Adrenal gland (tissue), 12 donors: Measurements from ENCODE around the gene ASIC3. TPM values are rescaled to one million over a fixed set of nuclear protein-coding genes. Genes with fewer than 3 reads are reported as not detected.
A peak's percentile ranks its signal among the peaks of the same experiment; 100 is the strongest.

ENCODE experiments used
- DNase-seq, 7 donors: peaks; one replicate each; pipeline ENCODE4 v3.0.0-alpha.2; 2019 to 2020
- H3K27ac ChIP-seq, 5 donors: fragments of 200-600 bp; sonication (generic) in 4 of 5; 1 replicate in 3 of 5; 2 replicates in 2 of 5; pipeline versions ENCODE4 v1.5.1 to v1.8.0; 2016 to 2020; ENCODE audit warnings: mild to moderate bottlenecking in 1 of 5
- H3K27me3 ChIP-seq: fragments of 200-600 bp; 2 replicates; pipeline ENCODE4 v1.8.0; 2021
- H3K36me3 ChIP-seq, 2 donors: fragments of 200-600 bp; replicated peaks in 1 of 2; 1 replicate in 1 of 2; 2 replicates in 1 of 2; pipeline versions ENCODE4 v1.5.1 to v1.8.0; 2018 to 2022
- H3K4me1 ChIP-seq, 2 donors: fragments of 200-600 bp; replicated peaks in 1 of 2; 1 replicate in 1 of 2; 2 replicates in 1 of 2; pipeline versions ENCODE4 v1.5.1 to v1.8.0; 2018 to 2021
- H3K4me3 ChIP-seq, 4 donors: fragments of 200-600 bp; sonication (generic) in 3 of 4; one replicate each; pipeline ENCODE4 v1.5.1; 2016 to 2018
- H3K9me3 ChIP-seq, 3 donors: fragments of 200-600 bp; sonication (generic) in 1 of 3; replicated peaks in 1 of 3; 1 replicate in 2 of 3; 2 replicates in 1 of 3; pipeline versions ENCODE4 v1.5.1 to v1.8.0; 2016 to 2021
- CTCF ChIP-seq, 6 experiments: fragments of 450-650 bp in 4 of 6; fragments of 200-600 bp in 2 of 6; sonication (generic) in 1 of 6; IDR thresholded peaks; 1 replicate in 5 of 6; 2 replicates in 1 of 6; pipeline versions ENCODE4 v1.5.1 to v1.8.0; 2016 to 2021; ENCODE audit warnings: antibody characterized with exemption in 6 of 6, mild to moderate bottlenecking in 2 of 6, moderate library complexity in 1 of 6
- POLR2A ChIP-seq, 2 donors: fragments of 450-650 bp; IDR thresholded peaks; one replicate each; pipeline ENCODE4 v1.6.1; 2017; ENCODE audit warnings: antibody characterized with exemption in 2 of 2, mild to moderate bottlenecking in 2 of 2, moderate library complexity in 1 of 2
- WGBS, 4 donors: extraction: QIAGEN DNeasy Blood & Tissue Kit in 2 of 4; methylation state at CpG; one replicate each; pipeline versions ENCODE4 v1.1.5 to v1.1.7; 2013 to 2017; 5-methylcytosine and 5-hydroxymethylcytosine counted together
- intact Hi-C, 2 donors: fragments of 100-400 bp; cut with DNase I; formaldehyde crosslinking; loops; one replicate each; pipeline versions ENCODE4 v1.14.1 to v1.15.0; 2022 to 2023
- polyA plus RNA-seq, 3 donors: library from polyadenylated mRNA; stranded (reverse); fragments of 200-250 nt in 2 of 3; fragments of 350-450 nt in 1 of 3; fragmentation: Illumina TruSeq in 1 of 3; extraction: RNeasy Lipid Tissue Mini Kit (QIAGEN cat#74804) in 1 of 3; gene quantifications; one replicate each; pipeline ENCODE4 v1.2.3, GENCODE V29; 2013 to 2014
- total RNA-seq, 9 donors: library from RNA; depleted of rRNA in 4 of 9; stranded (reverse); fragments of >200 nt in 4 of 9; fragments of 120-200 nt in 1 of 9; fragmentation: NEBNext Ultra II Directional in 1 of 9; extraction: Animal tissue kit (Norgen Biotek cat#: 25700) in 1 of 9; gene quantifications; one replicate each; pipeline versions ENCODE4 v1.1.0 to v1.2.4, GENCODE V29; 2013 to 2023
- donor health status: healthy with polysubstance abuse.
- donor health status: Bipolar disorder and iron deficiency.
- donor health status: DM: yes; HTN: yes; CAD: no.
- donor health status: DM: no; HTN: no; CAD: no.
- donor health status: DM: no; HTN: no; CAD: no.
- donor health status: DM: yes; HTN: yes; CAD: no.

ASIC3 gene
- total and polyA plus RNA-seq, 12 donors, result 0.24 to 32.7 (median 1.3) TPM; not detected in 1

DNA sequence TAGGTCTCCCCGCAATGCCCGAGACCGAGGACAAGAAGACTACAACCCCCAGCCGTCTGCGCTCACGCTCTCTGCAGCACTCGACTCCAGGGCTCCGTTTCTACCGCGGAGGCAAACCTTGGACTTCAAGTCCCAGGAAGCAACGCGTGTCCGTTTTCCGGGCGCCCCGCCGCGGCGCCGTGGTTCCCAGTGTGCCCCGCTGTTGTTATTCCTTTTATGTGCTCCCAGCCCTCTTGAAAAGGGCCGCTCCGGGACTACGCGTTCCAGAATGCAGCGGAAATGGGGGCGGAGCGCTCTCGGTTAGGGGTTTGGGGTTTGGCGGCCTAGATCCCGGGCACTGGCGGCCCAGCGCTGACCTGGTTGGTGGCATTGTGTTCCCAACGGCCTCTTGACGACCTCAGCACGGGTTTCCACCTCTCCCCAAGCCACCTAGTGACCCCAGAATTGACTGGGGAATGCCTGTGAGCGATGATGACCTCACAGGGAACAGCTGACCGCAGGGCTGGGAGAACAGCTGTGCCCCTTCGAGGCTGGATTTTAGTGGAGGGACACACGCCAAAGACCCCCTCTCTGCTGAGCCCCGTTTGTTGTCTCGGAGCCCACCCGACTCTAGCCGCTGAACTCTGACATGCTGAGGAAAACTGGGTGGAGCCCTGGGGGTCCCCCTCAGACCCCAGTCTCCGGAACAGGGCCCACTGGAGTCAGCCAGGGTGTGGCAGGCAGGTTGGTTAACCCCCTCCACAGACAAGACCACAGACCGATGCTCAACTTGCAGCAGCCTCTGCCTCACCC lies 9.9 kb downstream of the ASIC3 start:
- peak; percentile 97 to 100 (median 99) for DNase-seq
- intact Hi-C loops, result no loop called here
- TF ChIP-seq CTCF (IDR thresholded peaks at IDR 0.05) (no peak), POLR2A (IDR thresholded peaks at IDR 0.05) (peak; percentile 45 to 93)
- H3K9me3 ChIP-seq, result no peaks in the 10 kb centered on the region
- WGBS, 4 donors, result 0 to 2% (median 1%) methylated on average over 12 to 46 of the region's 46 CpGs
- H3K4me1 ChIP-seq, result peaks cover 40 to 53% of the 10 kb centered on the region in 2 donors
- no peaks in the 10 kb centered on the region for H3K27me3 ChIP-seq
- H3K36me3 ChIP-seq, result no peaks in the 10 kb centered on the region
- peak overlapping the region; percentile 92 to 96 (median 96) for H3K27ac ChIP-seq
- H3K4me3 ChIP-seq, result peak overlapping the region in 2 of 4 donors; percentile 95 to 98

DNA sequence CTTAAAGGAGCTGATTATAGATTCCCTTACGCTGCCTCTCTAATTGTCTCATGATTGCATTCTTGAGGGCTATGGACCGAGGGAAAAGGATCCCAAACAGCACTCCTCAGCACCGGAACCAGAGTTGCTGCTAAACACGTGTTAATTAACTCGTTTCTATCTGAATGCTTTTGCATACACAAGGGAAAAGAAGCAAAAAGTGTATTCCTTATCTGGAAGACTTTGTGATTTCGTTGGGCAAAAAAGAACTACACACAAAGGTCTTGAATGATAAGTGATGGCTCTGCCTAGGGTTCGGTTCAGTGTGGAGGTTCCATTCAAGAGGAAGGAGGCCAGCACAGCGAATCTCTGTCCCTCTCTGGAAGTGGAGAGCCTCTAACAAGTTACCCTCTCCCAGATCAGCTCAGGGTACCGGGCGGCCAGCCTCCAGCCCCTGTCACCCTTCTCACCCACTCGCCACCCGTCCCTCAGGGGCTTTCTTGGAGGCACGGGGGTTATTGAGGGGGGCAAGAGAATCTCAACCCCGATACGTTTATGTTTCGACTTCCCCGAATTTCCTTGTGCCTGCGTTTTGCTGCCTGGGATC lies 10.5 kb downstream of the ASIC3 start:
- Histone ChIP-seq H3K27me3 (no peaks in the 10 kb centered on the region), H3K9me3 (no peaks in the 10 kb centered on the region), H3K27ac (peak overlapping the region; percentile 92 to 96 (median 96)), H3K4me1 (peaks cover 40 to 57% of the 10 kb centered on the region in 2 donors), H3K36me3 (no peaks in the 10 kb centered on the region), H3K4me3 (peak overlapping the region in 3 of 4 donors; percentile 49 to 98 (median 95))
- DNase-seq, result peak in 2 of 7 donors; percentile 37 to 42
- TF ChIP-seq POLR2A (IDR thresholded peaks at IDR 0.05) (no peak), CTCF (IDR thresholded peaks at IDR 0.05) (no peak)
- intact Hi-C loops, result no loop called here
- WGBS, 4 donors, result 5 to 9% (median 7%) methylated on average over 7 to 18 of the region's 18 CpGs

- WGBS, 4 donors, result 1 to 2% (median 1%) methylated on average over 19 to 75 of the region's 75 CpGs
- DNase-seq, result peak; percentile 67 to 86 (median 73)
- no peaks in the 10 kb centered on the region for H3K9me3 ChIP-seq
- H3K4me1 ChIP-seq, result peaks cover 40 to 57% of the 10 kb centered on the region in 2 donors
- TF ChIP-seq POLR2A (IDR thresholded peaks at IDR 0.05) (peak in 1 of 2 donors; percentile 34), CTCF (IDR thresholded peaks at IDR 0.05) (peak in 5 of 6 experiments; percentile 9 to 48 (median 39))
- H3K4me3 ChIP-seq, result peak within 1 kb of the TSS; percentile 40 to 98 (median 72)
- H3K27me3 ChIP-seq, result no peaks in the 10 kb centered on the region
- peak within 1 kb of the TSS; percentile 92 to 96 (median 96) for H3K27ac ChIP-seq
- intact Hi-C loops, result no loop called here
- H3K36me3 ChIP-seq, result peaks cover 0 to 7% of the 10 kb centered on the region in 2 donors
Measured at GRCh38 chr7:151059367-151060112, 11.2 kb downstream of the ASIC3 start, which contains the start of gene SLC4A2. SLC4A2 (plus strand) TSS chr7:151059589; CDS start chr7:151061988, 2,399 bp downstream.

GRCh38 chr7:151060113-151060415 lies 11.7 kb downstream of the ASIC3 start:
- peaks cover 0 to 12% of the 10 kb centered on the region in 2 donors for H3K36me3 ChIP-seq
- H3K27me3 ChIP-seq, result no peaks in the 10 kb centered on the region
- WGBS, 4 donors, result 2 to 4% (median 3%) methylated on average over 5 to 17 of the region's 17 CpGs
- TF ChIP-seq POLR2A (IDR thresholded peaks at IDR 0.05) (no peak), CTCF (IDR thresholded peaks at IDR 0.05) (no peak)
- intact Hi-C loops, result no loop called here
- DNase-seq, result peak in 1 of 7 donors; percentile 59
- no peaks in the 10 kb centered on the region for H3K9me3 ChIP-seq
- H3K4me3 ChIP-seq, result peak overlapping the region; percentile 40 to 98 (median 72)
- peaks cover 40 to 57% of the 10 kb centered on the region in 2 donors for H3K4me1 ChIP-seq
- H3K27ac ChIP-seq, result peak overlapping the region in 4 of 5 donors; percentile 92 to 96 (median 95)
